GM19455 (cell line): ENCODE measurements around the gene FBXL14.

Experiments used
- ATAC-seq: cut with Tn5 transposase; IDR thresholded peaks from one replicate; pipeline ENCODE4 v1.9.1; 2021; ENCODE audit not compliant: unreplicated experiment

Gene FBXL14, protein sequence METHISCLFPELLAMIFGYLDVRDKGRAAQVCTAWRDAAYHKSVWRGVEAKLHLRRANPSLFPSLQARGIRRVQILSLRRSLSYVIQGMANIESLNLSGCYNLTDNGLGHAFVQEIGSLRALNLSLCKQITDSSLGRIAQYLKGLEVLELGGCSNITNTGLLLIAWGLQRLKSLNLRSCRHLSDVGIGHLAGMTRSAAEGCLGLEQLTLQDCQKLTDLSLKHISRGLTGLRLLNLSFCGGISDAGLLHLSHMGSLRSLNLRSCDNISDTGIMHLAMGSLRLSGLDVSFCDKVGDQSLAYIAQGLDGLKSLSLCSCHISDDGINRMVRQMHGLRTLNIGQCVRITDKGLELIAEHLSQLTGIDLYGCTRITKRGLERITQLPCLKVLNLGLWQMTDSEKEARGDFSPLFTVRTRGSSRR

DNA sequence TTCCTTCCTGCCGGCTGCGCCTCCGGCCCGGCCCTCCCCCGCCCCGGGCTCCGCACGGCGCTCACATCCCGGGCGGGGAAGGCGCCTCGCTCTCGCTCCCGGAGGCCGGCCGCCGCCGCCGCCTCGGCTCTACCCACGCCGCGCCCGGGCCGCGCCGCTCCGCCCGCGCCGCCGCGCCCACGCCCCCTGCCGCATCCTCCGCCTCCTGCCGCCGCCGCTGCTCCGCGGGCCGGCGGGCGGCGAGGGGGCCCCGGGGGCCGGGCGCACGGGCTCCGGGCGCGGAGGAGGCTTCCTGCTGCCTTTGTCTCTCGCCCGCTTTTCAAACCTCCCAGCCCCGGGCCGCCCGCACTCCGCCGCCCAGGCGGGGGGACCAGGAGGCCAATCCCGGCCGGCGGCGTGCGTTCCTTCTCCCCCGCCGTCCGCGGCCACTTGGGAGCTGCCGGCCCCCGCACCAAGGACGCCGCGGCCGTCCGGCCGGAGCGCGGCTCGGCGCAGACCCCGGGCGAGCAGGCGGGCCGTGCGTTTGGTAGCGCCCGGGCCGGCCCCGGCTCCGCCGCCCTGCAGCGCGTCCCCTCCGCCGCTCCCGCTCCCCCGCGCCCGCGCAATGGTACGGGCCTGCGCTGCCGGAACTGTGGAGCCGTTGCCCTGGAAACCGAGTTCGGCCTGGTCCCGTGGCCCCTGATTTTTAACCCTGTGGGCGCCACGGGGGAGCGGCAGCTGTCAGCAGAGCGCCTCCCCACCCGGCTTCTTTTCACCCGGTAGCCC, at the start of gene FBXL14:
FBXL14 (minus strand) TSS at position 321 of the 765 bp plus-strand sequence. CDS start 515 bp downstream, outside the sequence.
- ATAC-seq = peak; percentile 51

- ATAC-seq = no peak
Observed at GRCh38 chr12:1643905-1644533, 49.6 kb upstream of the FBXL14 start.

- no peak for ATAC-seq
Observed at GRCh38 chr12:1643043-1643442, 48.7 kb upstream of the FBXL14 start.

- no peak for ATAC-seq
Observed at GRCh38 chr12:1642513-1642912, 48.1 kb upstream of the FBXL14 start.

DNA sequence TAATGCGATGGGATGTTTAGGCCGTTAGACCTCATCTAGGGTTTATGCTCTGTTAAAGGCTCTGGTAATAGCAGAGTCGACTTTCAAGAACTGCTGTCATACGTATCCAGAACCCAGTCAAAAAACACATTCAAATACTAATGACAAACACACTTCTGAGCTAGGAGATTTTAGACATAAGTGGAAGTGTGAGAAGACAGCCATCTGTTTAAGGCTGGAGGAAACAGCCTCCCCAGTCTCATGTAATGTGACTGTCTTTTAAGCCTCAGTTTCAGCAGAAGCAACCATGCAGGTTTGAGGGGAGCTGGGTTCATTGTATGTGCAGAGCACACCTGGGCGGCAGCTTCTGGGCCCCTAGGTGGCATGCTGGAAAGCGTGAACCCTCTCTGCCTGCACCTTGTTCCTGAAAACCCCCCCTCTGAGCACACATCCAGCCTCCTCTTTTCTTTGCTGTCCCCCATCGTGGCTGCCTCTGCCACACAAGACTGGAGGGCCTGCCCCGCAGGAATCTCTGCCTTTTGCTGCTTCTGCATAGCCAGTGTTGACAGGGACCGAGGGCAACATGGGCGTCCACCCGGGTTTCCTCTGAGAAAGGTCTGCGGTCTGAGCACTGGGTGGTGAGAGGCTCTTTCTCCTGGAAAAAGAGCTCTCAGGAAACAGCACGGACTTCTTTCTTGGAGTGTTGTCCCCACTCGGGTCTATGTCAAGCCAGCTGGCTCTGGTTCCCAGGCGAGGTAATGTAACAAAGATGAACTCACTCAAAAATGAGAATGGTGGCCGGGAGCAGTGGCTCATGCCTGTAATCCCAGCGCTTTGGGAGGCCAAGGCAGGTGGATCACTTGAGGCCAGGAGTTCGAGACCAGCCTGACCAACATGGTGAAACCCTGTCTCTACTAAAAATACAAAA, 46.2 kb upstream of the FBXL14 start:
- no peak for ATAC-seq

DNA sequence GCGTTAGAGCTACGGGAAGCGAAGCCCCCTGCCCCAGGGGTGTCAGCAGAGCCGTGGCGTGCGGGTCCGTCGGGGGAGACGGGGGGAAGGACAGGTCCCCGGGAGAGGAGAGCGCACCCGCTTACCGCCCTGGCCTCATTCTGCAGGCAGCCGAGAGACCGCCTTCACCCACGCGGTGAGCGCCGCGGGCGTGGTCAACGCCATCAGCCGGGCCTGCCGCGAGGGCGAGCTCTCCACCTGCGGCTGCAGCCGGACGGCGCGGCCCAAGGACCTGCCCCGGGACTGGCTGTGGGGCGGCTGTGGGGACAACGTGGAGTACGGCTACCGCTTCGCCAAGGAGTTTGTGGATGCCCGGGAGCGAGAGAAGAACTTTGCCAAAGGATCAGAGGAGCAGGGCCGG, 45.2 kb upstream of the FBXL14 start:
- no peak for ATAC-seq

GRCh38 chr12:1638203-1638602, 43.8 kb upstream of the FBXL14 start:
- no peak for ATAC-seq

DNA sequence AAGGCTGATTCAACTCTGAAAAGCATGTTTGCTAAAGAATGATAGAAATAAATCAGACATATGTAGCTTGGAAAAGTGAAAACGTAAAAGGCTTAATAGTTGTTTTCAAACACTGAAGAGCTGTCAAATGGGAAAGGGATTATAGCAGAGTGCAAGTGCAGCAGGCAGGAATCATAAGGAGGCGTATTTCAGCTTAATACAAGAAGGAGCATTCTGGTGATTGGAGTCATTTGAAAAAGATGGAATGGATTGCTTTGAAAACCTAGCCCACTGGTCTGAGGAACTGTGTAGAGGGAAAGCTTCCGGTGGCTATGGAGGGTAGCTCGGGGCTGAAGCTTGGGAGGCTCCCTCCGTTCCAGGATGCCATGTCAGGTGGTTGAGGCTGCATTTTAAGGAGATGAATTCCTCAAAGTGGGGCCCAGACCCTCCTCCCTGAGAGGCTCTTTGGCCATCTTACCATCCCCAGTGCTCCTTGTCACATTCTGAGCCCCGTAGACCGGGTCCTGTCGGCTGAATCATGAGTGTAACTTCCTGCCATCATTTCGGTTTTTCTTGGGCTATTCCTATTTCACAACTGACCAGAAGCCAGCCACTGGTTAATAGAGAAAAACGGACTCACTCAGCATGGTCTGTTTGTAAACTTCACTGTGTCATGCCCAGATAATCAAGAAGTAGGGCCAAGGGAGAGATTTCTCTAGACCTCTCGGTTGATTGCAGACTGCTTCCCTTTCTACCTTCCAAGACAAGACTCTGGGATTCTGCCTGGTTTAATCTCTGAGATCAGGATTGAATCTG, 41.1 kb upstream of the FBXL14 start:
- ATAC-seq = no peak

GRCh38 chr12:1634590-1635191, 40.3 kb upstream of the FBXL14 start:
- ATAC-seq = no peak

GRCh38 chr12:1634149-1634548, 39.8 kb upstream of the FBXL14 start:
- ATAC-seq = no peak

GRCh38 chr12:1633459-1633858, 39.1 kb upstream of the FBXL14 start:
- ATAC-seq = no peak

GRCh38 chr12:1632702-1633101, 38.3 kb upstream of the FBXL14 start:
- ATAC-seq = no peak

GRCh38 chr12:1630827-1631591, 36.6 kb upstream of the FBXL14 start:
- ATAC-seq = no peak

DNA sequence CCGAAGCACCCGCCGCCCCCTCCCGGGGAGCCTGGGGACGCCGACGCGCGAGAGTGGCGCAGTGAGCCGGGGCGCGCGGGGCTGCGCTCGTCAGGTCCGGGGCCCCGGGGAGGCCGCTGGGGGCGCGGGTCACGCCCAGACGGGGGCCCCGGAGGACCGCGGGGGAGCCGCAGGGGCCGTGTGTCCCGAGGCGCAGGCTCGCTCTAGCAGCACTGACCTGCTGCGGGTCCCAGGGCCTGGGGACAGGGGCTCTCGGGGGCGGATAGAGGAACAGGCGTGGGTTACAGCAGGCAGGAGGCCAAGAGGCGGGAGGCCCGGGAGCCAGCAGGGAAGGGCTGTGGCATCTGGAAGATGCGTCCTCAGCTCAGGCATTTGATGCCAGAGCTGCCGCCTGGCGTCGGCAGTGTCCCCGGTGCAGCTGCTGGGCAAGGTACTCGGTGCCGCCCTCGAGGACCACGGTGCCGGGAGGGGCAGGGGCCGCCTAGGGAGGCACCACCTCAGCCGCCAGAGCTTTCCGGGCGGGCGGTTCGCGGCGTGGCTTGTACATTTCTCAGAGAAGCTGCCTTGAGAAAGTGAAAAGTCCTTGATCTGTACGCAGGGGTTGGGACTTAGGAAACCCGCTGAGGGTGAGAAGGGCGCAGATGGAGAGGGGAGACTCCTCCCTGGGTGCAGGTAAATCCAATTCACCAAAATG, 35.9 kb upstream of the FBXL14 start:
- ATAC-seq = no peak

DNA sequence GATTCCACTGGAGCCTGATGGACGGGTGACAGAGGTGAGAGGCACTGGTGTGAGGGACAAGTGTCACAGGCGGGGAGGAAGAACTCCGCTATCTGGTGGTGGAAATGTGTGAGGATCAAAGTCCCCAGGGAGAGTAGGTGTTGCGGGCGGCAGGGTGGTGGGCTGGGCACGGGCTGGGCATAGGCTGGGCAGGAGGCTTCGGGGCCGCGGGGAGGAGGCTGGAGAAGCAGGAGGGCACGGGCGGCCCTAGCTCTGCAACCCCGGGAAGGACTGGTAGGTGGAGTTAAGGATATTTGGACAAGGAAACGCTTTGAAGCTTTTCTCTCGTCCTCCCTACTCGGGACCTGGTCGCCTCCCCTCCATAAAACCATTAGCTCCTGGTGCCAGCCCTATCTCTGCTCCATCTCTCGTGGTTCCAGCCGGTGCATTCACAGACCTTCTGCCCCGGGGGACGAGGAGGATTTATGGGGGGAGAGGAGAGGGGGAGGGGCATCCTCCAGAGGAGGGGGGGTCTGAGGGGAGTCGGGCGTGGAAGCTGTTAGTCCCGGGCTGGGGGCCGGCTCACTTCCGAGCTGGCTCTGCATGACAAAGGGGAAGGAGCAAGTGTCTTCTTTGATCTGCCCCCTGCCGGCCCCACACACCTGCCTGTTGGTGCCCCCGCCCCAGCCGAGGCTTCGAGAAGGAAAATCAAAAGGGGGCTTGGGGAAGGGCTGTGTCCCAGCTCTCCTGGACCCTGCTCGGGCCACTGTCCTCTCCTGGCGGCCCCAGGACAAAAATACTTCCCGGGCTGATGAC, 35.2 kb upstream of the FBXL14 start:
- no peak for ATAC-seq

- ATAC-seq = no peak
Observed at GRCh38 chr12:1628666-1629337, 34.4 kb upstream of the FBXL14 start, which contains the start of gene WNT5B. Gene WNT5B (plus strand): TSS chr12:1629231. CDS start chr12:1631355, 2,124 bp downstream.

GRCh38 chr12:1622406-1622805, 28.0 kb upstream of the FBXL14 start:
- no peak for ATAC-seq
